NCI-H82 (cell line): ENCODE data around the gene KCNJ15.

Source experiments
- DNase-seq: peaks from one replicate; lab custom pipeline; 2025; lab: John Stamatoyannopoulos, UW

The KCNJ15 gene

GRCh38 chr21:38325731-38326420 lies 69.1 kb downstream of the KCNJ15 start:
- DNase-seq = no peak

- DNase-seq = no peak
Observed at GRCh38 chr21:38326429-38326828, 69.6 kb downstream of the KCNJ15 start.

GRCh38 chr21:38326899-38327298 lies 70.1 kb downstream of the KCNJ15 start:
- DNase-seq = no peak

- no peak for DNase-seq
Observed at GRCh38 chr21:38327984-38328383, 71.2 kb downstream of the KCNJ15 start.

GRCh38 chr21:38329162-38329561 lies 72.4 kb downstream of the KCNJ15 start:
- no peak for DNase-seq

- DNase-seq = no peak
Observed at GRCh38 chr21:38330666-38331065, 73.9 kb downstream of the KCNJ15 start.

- no peak for DNase-seq
Observed at GRCh38 chr21:38333301-38334272, 76.8 kb downstream of the KCNJ15 start.

- DNase-seq = no peak
Observed at GRCh38 chr21:38334866-38335265, 78.1 kb downstream of the KCNJ15 start.

- DNase-seq = no peak
Observed at GRCh38 chr21:38337793-38338192, 81.0 kb downstream of the KCNJ15 start.

GRCh38 chr21:38340131-38340530 lies 83.3 kb downstream of the KCNJ15 start:
- no peak for DNase-seq

- no peak for DNase-seq
Observed at GRCh38 chr21:38341546-38342012, 84.8 kb downstream of the KCNJ15 start.

- DNase-seq = no peak
Observed at GRCh38 chr21:38342739-38343138, 85.9 kb downstream of the KCNJ15 start.

GRCh38 chr21:38343691-38344090 lies 86.9 kb downstream of the KCNJ15 start:
- DNase-seq = no peak

GRCh38 chr21:38346286-38346685 lies 89.5 kb downstream of the KCNJ15 start:
- DNase-seq = peak; percentile 16

- peak; percentile 73 for DNase-seq
Observed at GRCh38 chr21:38349111-38349746, 92.4 kb downstream of the KCNJ15 start.

GRCh38 chr21:38349977-38350376 lies 93.2 kb downstream of the KCNJ15 start:
- DNase-seq = no peak

GRCh38 chr21:38350684-38351083 lies 93.9 kb downstream of the KCNJ15 start:
- DNase-seq = no peak

- DNase-seq = peak; percentile 11
Observed at GRCh38 chr21:38351176-38351959, 94.6 kb downstream of the KCNJ15 start.

GRCh38 chr21:38351961-38352521 lies 95.2 kb downstream of the KCNJ15 start:
- peak; percentile 47 for DNase-seq

- DNase-seq = peak; percentile 62
Observed at GRCh38 chr21:38352536-38353219, 95.9 kb downstream of the KCNJ15 start.

GRCh38 chr21:38354231-38354630 lies 97.4 kb downstream of the KCNJ15 start:
- DNase-seq = no peak
